H1 (cell line): ENCODE results near the gene THBS4. TPM values are rescaled to one million over a fixed set of nuclear protein-coding genes. Genes with fewer than 3 reads are reported as not detected.

Experiments used
- CTCF ChIA-PET: fragments of 300-600 bp; sonication (Branson Sonifier 250); formaldehyde crosslinking; loops from one replicate; lab custom pipeline; 2021; ENCODE audit not compliant: partially characterized antibody; lab: Charles Lee
- POLR2A ChIA-PET: fragments of 300-600 bp; sonication (Branson Sonifier 250); formaldehyde crosslinking; loops from one replicate; lab custom pipeline; 2021; ENCODE audit warnings: inconsistent platforms; ENCODE audit not compliant: partially characterized antibody; lab: Charles Lee
- DNase-seq, 2 experiments: peaks; one replicate each; pipeline versions ENCODE4 v3.0.0 to v3.0.0-alpha.2; 2010 to 2022; ENCODE audit warnings: low spot score in 2 of 2, low read depth in 1 of 2, mixed read lengths in 1 of 2
- FAIRE-seq: peaks from 2 replicates; lab custom pipeline; 2011; peaks lifted over from hg19 to GRCh38; lab: Jason Lieb, UNC
- H2AFZ ChIP-seq: 2 replicates; pipeline ENCODE4 v1.8.1; 2012; ENCODE audit warnings: low read length, inconsistent platforms
- H2AK5ac ChIP-seq: 2 replicates; pipeline ENCODE4 v1.6.1; 2013; ENCODE audit warnings: low read depth, low read length
- H2BK120ac ChIP-seq: replicated peaks from 2 replicates; pipeline ENCODE3; 2013; ENCODE audit warnings: low read depth, low read length, inconsistent platforms
- H2BK12ac ChIP-seq: 2 replicates; pipeline ENCODE4 v1.6.1; 2013; ENCODE audit warnings: low read depth, low read length
- H2BK15ac ChIP-seq: 2 replicates; pipeline ENCODE4 v1.6.1; 2013; ENCODE audit warnings: low read length
- H2BK20ac ChIP-seq: 2 replicates; pipeline ENCODE4 v1.6.1; 2013; ENCODE audit warnings: low read length
- H2BK5ac ChIP-seq: 2 replicates; pipeline ENCODE4 v1.6.1; 2013; ENCODE audit warnings: low read depth, low read length
- H3K14ac ChIP-seq: 2 replicates; pipeline ENCODE4 v1.6.1; 2013; ENCODE audit warnings: inconsistent platforms; ENCODE audit not compliant: insufficient read length
- H3K18ac ChIP-seq: 2 replicates; pipeline ENCODE4 v1.6.1; 2013; ENCODE audit warnings: low read length; ENCODE audit errors: extremely low read depth
- H3K23ac ChIP-seq: 2 replicates; pipeline ENCODE4 v1.6.1; 2013; ENCODE audit warnings: inconsistent platforms; ENCODE audit not compliant: insufficient read length
- H3K23me2 ChIP-seq: 2 replicates; pipeline ENCODE4 v1.6.1; 2013; ENCODE audit warnings: low read depth, low read length
- H3K27ac ChIP-seq: 2 replicates; pipeline ENCODE4 v1.6.1; 2011; ENCODE audit warnings: low read depth, low read length, inconsistent platforms
- H3K27me3 ChIP-seq, 4 experiments: replicated peaks in 1 of 4; 1 replicate in 1 of 4; 2 replicates in 3 of 4; pipeline versions ENCODE4 v1.6.1 to v1.8.1; 2011 to 2013; ENCODE audit warnings: low read length in 3 of 4, mild to moderate bottlenecking in 3 of 4, inconsistent platforms in 2 of 4, mixed read lengths in 2 of 4, moderate library complexity in 1 of 4; ENCODE audit not compliant: control insufficient read depth in 3 of 4, insufficient read depth in 3 of 4; ENCODE audit errors: extremely low read depth in 1 of 4
- H3K36me3 ChIP-seq, 4 experiments: 2 replicates each; pipeline versions ENCODE4 v1.6.1 to v1.8.1; 2011 to 2013; ENCODE audit warnings: mild to moderate bottlenecking in 4 of 4, low read length in 3 of 4, moderate library complexity in 2 of 4, control low read depth in 1 of 4, inconsistent platforms in 1 of 4; ENCODE audit not compliant: insufficient read depth in 4 of 4, control insufficient read depth in 2 of 4
- H3K4ac ChIP-seq: replicated peaks from 2 replicates; pipeline ENCODE3; 2013; ENCODE audit warnings: low read length, low read depth, mixed read lengths, inconsistent platforms; ENCODE audit not compliant: insufficient read length
- H3K4me1 ChIP-seq, 4 experiments: replicated peaks in 1 of 4; 1 replicate in 1 of 4; 2 replicates in 3 of 4; pipeline versions ENCODE4 v1.6.1 to v1.8.1; 2011 to 2013; ENCODE audit warnings: low read length in 3 of 4, inconsistent platforms in 2 of 4, mixed read lengths in 1 of 4; ENCODE audit not compliant: insufficient read depth in 4 of 4, control insufficient read depth in 3 of 4
- H3K4me2 ChIP-seq, 2 experiments: 2 replicates each; pipeline versions ENCODE4 v1.6.1 to v1.8.1; 2011 to 2013; ENCODE audit warnings: low read depth in 2 of 2, low read length in 2 of 2, control low read depth in 1 of 2, inconsistent platforms in 1 of 2, mild to moderate bottlenecking in 1 of 2; ENCODE audit not compliant: insufficient read depth in 1 of 2
- H3K4me3 ChIP-seq, 4 experiments: fragments of 200-600, 300-600 bp in 1 of 4; sonication (generic), shearing (Covaris generic), sonication (Bioruptor Twin) in 1 of 4; 2 replicates each; pipeline versions ENCODE4 v1.5.1 to v1.8.1; 2011 to 2016; ENCODE audit warnings: low read length in 4 of 4, low read depth in 3 of 4, control low read depth in 2 of 4, inconsistent platforms in 2 of 4, mild to moderate bottlenecking in 2 of 4, mixed read lengths in 1 of 4, moderate library complexity in 1 of 4; ENCODE audit not compliant: insufficient read depth in 2 of 4; ENCODE audit errors: extremely low read depth in 1 of 4
- H3K56ac ChIP-seq: replicated peaks from 2 replicates; pipeline ENCODE3; 2013; ENCODE audit warnings: low read depth, mild to moderate bottlenecking, mixed read lengths, low read length, inconsistent platforms; ENCODE audit not compliant: insufficient read length
- H3K79me1 ChIP-seq: 2 replicates; pipeline ENCODE4 v1.6.1; 2013; ENCODE audit warnings: low read depth, low read length, control low read depth
- H3K79me2 ChIP-seq, 2 experiments: 2 replicates each; pipeline versions ENCODE4 v1.6.1 to v1.8.1; 2012 to 2013; ENCODE audit warnings: low read length in 2 of 2, mild to moderate bottlenecking in 2 of 2, inconsistent platforms in 1 of 2; ENCODE audit not compliant: insufficient read depth in 2 of 2, control insufficient read depth in 1 of 2
- H3K9ac ChIP-seq, 4 experiments: replicated peaks in 1 of 4; 1 replicate in 1 of 4; 2 replicates in 3 of 4; pipeline versions ENCODE4 v1.6.1 to v1.8.1; 2011 to 2013; ENCODE audit warnings: low read depth in 3 of 4, low read length in 3 of 4, control low read depth in 2 of 4, mild to moderate bottlenecking in 2 of 4, moderate library complexity in 2 of 4, inconsistent platforms in 1 of 4; ENCODE audit errors: extremely low read depth in 1 of 4
- H3K9me3 ChIP-seq, 2 experiments: 2 replicates each; pipeline versions ENCODE4 v1.6.1 to v1.8.1; 2012 to 2013; ENCODE audit warnings: mild to moderate bottlenecking in 2 of 2, moderate library complexity in 2 of 2, control low read depth in 1 of 2, inconsistent platforms in 1 of 2, low read depth in 1 of 2, low read length in 1 of 2, mixed read lengths in 1 of 2; ENCODE audit not compliant: insufficient read depth in 2 of 2
- H4K20me1 ChIP-seq, 2 experiments: replicated peaks in 1 of 2; 2 replicates each; pipeline versions ENCODE3 to v1.8.1; 2011 to 2013; ENCODE audit warnings: inconsistent platforms in 2 of 2, low read length in 2 of 2, mild to moderate bottlenecking in 1 of 2; ENCODE audit not compliant: insufficient read depth in 2 of 2, control insufficient read depth in 1 of 2
- H4K5ac ChIP-seq: 2 replicates; pipeline ENCODE4 v1.6.1; 2013; ENCODE audit warnings: low read length, low read depth, mixed read lengths, inconsistent platforms; ENCODE audit not compliant: insufficient read length
- H4K8ac ChIP-seq: 2 replicates; pipeline ENCODE4 v1.8.0; 2013; ENCODE audit warnings: mild to moderate bottlenecking, moderate library complexity, low read length, inconsistent platforms; ENCODE audit not compliant: insufficient read depth; ENCODE audit errors: extremely low read depth
- H4K91ac ChIP-seq: replicated peaks from 2 replicates; pipeline ENCODE3; 2013; ENCODE audit warnings: low read length, mixed read lengths, inconsistent platforms; ENCODE audit not compliant: insufficient read length
- ASH2L ChIP-seq: fragments of 200-600, 300-600 bp; sonication (generic); IDR thresholded peaks from one replicate; pipeline ENCODE4 v1.7.1; 2017; ENCODE audit warnings: low read length
- BCL11A ChIP-seq, 2 experiments: IDR thresholded peaks; one replicate each; pipeline ENCODE4 v1.6.1; 2011; ENCODE audit warnings: low read depth in 2 of 2, low read length in 2 of 2, mild to moderate bottlenecking in 2 of 2
- CEBPB ChIP-seq: IDR thresholded peaks from 2 replicates; pipeline ENCODE4 v1.6.1; 2012; ENCODE audit warnings: low read depth, low read length
- RNF2 ChIP-seq: fragments of 200-900, 300-1000 bp; sonication (generic); IDR thresholded peaks from 2 replicates; pipeline ENCODE4 v1.7.1; 2016; ENCODE audit warnings: borderline replicate concordance, low read depth, mild to moderate bottlenecking, antibody characterized with exemption, low read length; ENCODE audit not compliant: poor library complexity, severe bottlenecking; ENCODE audit errors: missing control alignments
- SIN3A ChIP-seq, 2 experiments: IDR thresholded peaks in 1 of 2; conservative IDR thresholded peaks in 1 of 2; 2 replicates each; pipeline ENCODE4 v1.6.1; 2011 to 2012; ENCODE audit warnings: low read length in 2 of 2, improper control_type of control experiment in 1 of 2, low read depth in 1 of 2, mild to moderate bottlenecking in 1 of 2
- SRF ChIP-seq: IDR thresholded peaks from 2 replicates; pipeline ENCODE4 v1.6.1; 2011; ENCODE audit warnings: mild to moderate bottlenecking, low read depth, low read length, moderate library complexity
- TCF12 ChIP-seq: IDR thresholded peaks from 2 replicates; pipeline ENCODE4 v1.6.1; 2011; ENCODE audit warnings: low read depth, mild to moderate bottlenecking, low read length
- ZNF274 ChIP-seq: IDR thresholded peaks from 2 replicates; pipeline ENCODE4 v1.7.0; 2012; ENCODE audit warnings: low read length, borderline replicate concordance; ENCODE audit errors: extremely low read depth
- WGBS, 2 experiments: shearing (Covaris generic) in 1 of 2; methylation state at CpG; one replicate each; pipeline versions ENCODE4 v1.1.6 to v1.1.7; 2013 to 2015; ENCODE audit warnings: low lambda C conversion rate in 2 of 2, mixed read lengths in 2 of 2, inconsistent platforms in 1 of 2, low coverage in 1 of 2, missing lambda C conversion rate in 1 of 2; ENCODE audit not compliant: insufficient replicate concordance in 2 of 2, insufficient coverage in 1 of 2, insufficient read length in 1 of 2; ENCODE audit errors: extremely low coverage in 1 of 2, missing lambda C conversion rate in 1 of 2; 5-methylcytosine and 5-hydroxymethylcytosine counted together
- long read RNA-seq, 2 experiments: library from RNA in 1 of 2; library from capped mRNA in 1 of 2; stranded (forward); transcript quantifications; one replicate each; pipeline ENCODE4 v2.0.0, GENCODE V29; 2021; ENCODE audit warnings: inconsistent platforms in 1 of 2
- polyA minus RNA-seq, 3 experiments: library from RNA; depleted of rRNA, polyadenylated mRNA; stranded (reverse); fragments of >200 nt; gene quantifications; 1 replicate in 2 of 3; 2 replicates in 1 of 3; pipeline ENCODE4 v1.2.3, GENCODE V29; 2011
- polyA plus RNA-seq, 7 experiments: library from polyadenylated mRNA; depleted of rRNA in 3 of 7; stranded (reverse) in 5 of 7; unstranded in 2 of 7; fragments of >200 nt in 5 of 7; fragments of 200-250 nt in 2 of 7; gene quantifications; 1 replicate in 5 of 7; 2 replicates in 1 of 7; 4 replicates in 1 of 7; pipeline versions ENCODE4 v1.2.1 to v1.2.3, GENCODE V29; 2011 to 2013; ENCODE audit warnings: missing spikeins in 2 of 7, mixed read lengths in 2 of 7
- total RNA-seq: library from RNA; stranded (reverse); fragmentation: NEBNext Ultra II Directional; extraction: Animal tissue kit (Norgen Biotek cat#: 25700); gene quantifications from 2 replicates; pipeline ENCODE4 v1.2.1, GENCODE V29; 2021

THBS4 gene
- total RNA-seq (12.8 and 14.2 TPM in 2 replicates), polyA plus RNA-seq (2011; rRNA removed) (25.4 and 27.5 TPM in 2 replicates), polyA minus RNA-seq (2011; rRNA and poly(A)+ RNA removed) (20.4 and 24.9 TPM in 2 replicates)
- 21.2 TPM for polyA plus RNA-seq (2011; cell fraction: cytosol; rRNA removed)
- 30.7 TPM for polyA plus RNA-seq (2011; cell fraction: nucleus; rRNA removed)
- 16.3 to 23.8 TPM (median 21.8 TPM) in 4 replicates for polyA plus RNA-seq (2012, experiment 1 of 2)
- 14.9 TPM for polyA plus RNA-seq (2012, experiment 2 of 2)
- 17.9 TPM for polyA plus RNA-seq (2013, experiment 1 of 2)
- polyA plus RNA-seq (2013, experiment 2 of 2): 17.8 TPM
- polyA minus RNA-seq (2011; cell fraction: cytosol; rRNA and poly(A)+ RNA removed): 11.2 TPM
- 9.0 TPM for polyA minus RNA-seq (2011; cell fraction: nucleus; rRNA and poly(A)+ RNA removed)
- long read RNA-seq, experiment 1, partial matches to known transcripts: 8 of 9 reads
- long read RNA-seq, experiment 1, other reads (novel, unspliced or antisense): 1 of 9 reads
- long read RNA-seq, experiment 2, partial matches to known transcripts: 1 of 3 reads
- long read RNA-seq, experiment 2, other reads (novel, unspliced or antisense): 2 of 3 reads

- H2BK15ac ChIP-seq: no peak within 1 kb of the TSS
- H3K79me1 ChIP-seq: no peaks in the 10 kb centered on the region
- H2AK5ac ChIP-seq: no peak within 1 kb of the TSS
- POLR2A ChIA-PET: interaction anchor here (1.2 to 1.5 kb wide), 2 partner anchors 10 to 521 kb away, joined by 3 read pairs; partner anchors contain the start of gene HOMER1
- H4K5ac ChIP-seq: no peak within 1 kb of the TSS
- H3K14ac ChIP-seq: no peak within 1 kb of the TSS
- H3K56ac ChIP-seq: no peak within 1 kb of the TSS
- WGBS, 2 experiments: 11% methylated on average over 11 of the region's 76 CpGs; no CpG with 5 or more reads in 1 of the 2 experiments
- no peaks in the 10 kb centered on the region for H3K9me3 ChIP-seq
- FAIRE-seq (no peak), DNase-seq (peak in 1 of 2 experiments; percentile 77)
- H2BK120ac ChIP-seq: no peak within 1 kb of the TSS
- no peaks in the 10 kb centered on the region for H4K20me1 ChIP-seq
- no peaks in the 10 kb centered on the region for H3K79me2 ChIP-seq
- peak within 1 kb of the TSS; percentile 80 to 92 (median 83) for H3K4me3 ChIP-seq
- no peak within 1 kb of the TSS for H3K4ac ChIP-seq
- no peak within 1 kb of the TSS for H2BK12ac ChIP-seq
- H4K8ac ChIP-seq: peak within 1 kb of the TSS; percentile 42
- peak within 1 kb of the TSS; percentile 94 to 97 for H3K4me2 ChIP-seq
- peaks cover 4 to 32% (median 21%) of the 10 kb centered on the region in 4 experiments; a peak in 6 of 7 replicates for H3K27me3 ChIP-seq
- H2AFZ ChIP-seq: peak within 1 kb of the TSS; percentile 99
- peak within 1 kb of the TSS; percentile 41 for H4K91ac ChIP-seq
- H3K23me2 ChIP-seq: no peaks in the 10 kb centered on the region; the same call in 1 of the 2 replicates
- H3K4me1 ChIP-seq: peaks cover 0 to 3% (median 1%) of the 10 kb centered on the region in 4 experiments; a peak in 3 of 7 replicates
- no peak within 1 kb of the TSS for H3K23ac ChIP-seq
- no peak within 1 kb of the TSS for H2BK5ac ChIP-seq
- CTCF ChIA-PET: interaction anchor here (0.9 to 1.7 kb wide), 5 partner anchors 9 to 110 kb away, joined by 3 to 7 read pairs (median 3); no protein-coding TSS in a partner anchor
- peak within 1 kb of the TSS; percentile 36 to 75 (median 54); a peak in 5 of 7 replicates for H3K9ac ChIP-seq
- peak within 1 kb of the TSS; percentile 26 for H3K18ac ChIP-seq
- no peak within 1 kb of the TSS for H2BK20ac ChIP-seq
- no peak within 1 kb of the TSS for H3K27ac ChIP-seq
- no peaks in the 10 kb centered on the region for H3K36me3 ChIP-seq
- TF ChIP-seq ASH2L (peak; percentile 82), BCL11A (IDR thresholded peaks at IDR 0.05; ENCODE audit: low read depth in 2 of 2, low read length in 2 of 2) (no peak), ZNF274 (no peak), SRF (no peak), SIN3A (conservative IDR thresholded peaks at IDR 0.05 in 1 of 2, IDR thresholded peaks at IDR 0.05 in 1 of 2; ENCODE audit: low read depth in 1 of 2, low read length in 2 of 2) (no peak), RNF2 (no peak), TCF12 (0 out of 2 replicates have a peak, but pooled peaks have one; percentile 43), CEBPB (no peak)
These were observed at the start of gene THBS4 for GRCh38 chr5:80034962-80035821. TSS of gene THBS4 (plus strand) at chr5:80035348. CDS start at chr5:80035538, 190 bp downstream.
